ENCODE results near the gene PRDM16.
A peak's percentile ranks its signal among the peaks of the same experiment; 100 is the strongest.

Gene PRDM16

DNA sequence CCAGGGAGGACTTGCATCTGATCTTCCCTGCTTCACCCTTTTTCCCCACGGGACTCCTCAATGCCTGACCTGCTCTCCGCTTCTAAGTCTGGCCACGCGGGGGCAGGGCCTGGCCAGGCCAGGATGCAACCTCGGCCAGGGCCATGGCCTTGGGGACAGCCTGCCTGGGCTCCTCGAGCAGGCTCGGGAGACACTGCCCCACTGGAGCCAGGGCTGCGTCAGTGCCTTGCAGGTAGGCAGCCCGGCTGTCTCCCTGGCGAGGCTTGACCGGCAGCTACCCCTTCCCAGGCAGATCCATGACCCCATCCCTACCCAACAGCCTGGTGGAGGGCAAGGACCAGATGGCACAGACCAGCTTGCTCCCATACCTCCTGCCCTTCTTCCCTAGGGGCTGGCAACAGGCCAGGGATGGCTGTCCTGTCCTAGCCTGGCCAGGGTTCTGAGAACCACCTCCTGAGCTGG is 2.7 kb upstream of the PRDM16 start:
- Histone ChIP-seq H3K4me3 (ENCODE audit: low read length) (no peak overlapping the region), H3K4me2 (ENCODE audit: low read length) (no peak overlapping the region), H3K9ac (ENCODE audit: low read depth, low read length) (no peak overlapping the region), H3K4me1 (ENCODE audit: control insufficient read depth, insufficient read depth, low read length) (no peaks in the 10 kb centered on the region), H3K27me3 (ENCODE audit: control insufficient read depth, insufficient read depth, low read length) (peaks cover 25% of the 10 kb centered on the region), H3K9me3 (replicated peaks; ENCODE audit: low read length) (no peaks in the 10 kb centered on the region), H3K36me3 (ENCODE audit: insufficient read depth, low read length) (no peaks in the 10 kb centered on the region)

DNA sequence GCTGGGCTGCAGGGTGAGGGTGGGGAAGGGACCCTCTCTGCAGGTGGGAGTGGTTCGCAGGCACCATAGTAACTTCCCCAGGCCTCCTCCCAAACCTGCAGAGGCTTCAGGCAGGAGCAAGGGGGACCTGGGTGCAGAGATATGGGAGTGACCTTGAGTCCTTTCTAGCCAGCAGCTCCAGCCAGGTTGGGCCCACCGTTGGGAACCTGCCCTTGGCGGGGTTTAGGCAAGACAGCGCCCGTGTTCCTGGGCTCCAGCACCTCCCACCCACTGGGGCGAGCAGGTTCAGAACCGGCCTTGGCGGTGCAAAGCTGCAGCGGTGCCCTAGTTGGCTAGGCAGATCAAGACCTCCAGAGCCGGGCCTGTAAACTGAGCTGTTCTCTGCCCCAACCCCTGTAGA is 2.2 kb upstream of the PRDM16 start:
- no peak overlapping the region for H3K4me2 ChIP-seq (ENCODE audit: low read length)
- H3K9ac ChIP-seq (ENCODE audit: low read depth, low read length), result no peak overlapping the region
- H3K4me1 ChIP-seq (ENCODE audit: control insufficient read depth, insufficient read depth, low read length), result no peaks in the 10 kb centered on the region
- H3K4me3 ChIP-seq (ENCODE audit: low read length), result no peak overlapping the region
- H3K9me3 ChIP-seq (replicated peaks; ENCODE audit: low read length), result no peaks in the 10 kb centered on the region
- no peaks in the 10 kb centered on the region for H3K36me3 ChIP-seq (ENCODE audit: insufficient read depth, low read length)
- peaks cover 25% of the 10 kb centered on the region for H3K27me3 ChIP-seq (ENCODE audit: control insufficient read depth, insufficient read depth, low read length)

DNA sequence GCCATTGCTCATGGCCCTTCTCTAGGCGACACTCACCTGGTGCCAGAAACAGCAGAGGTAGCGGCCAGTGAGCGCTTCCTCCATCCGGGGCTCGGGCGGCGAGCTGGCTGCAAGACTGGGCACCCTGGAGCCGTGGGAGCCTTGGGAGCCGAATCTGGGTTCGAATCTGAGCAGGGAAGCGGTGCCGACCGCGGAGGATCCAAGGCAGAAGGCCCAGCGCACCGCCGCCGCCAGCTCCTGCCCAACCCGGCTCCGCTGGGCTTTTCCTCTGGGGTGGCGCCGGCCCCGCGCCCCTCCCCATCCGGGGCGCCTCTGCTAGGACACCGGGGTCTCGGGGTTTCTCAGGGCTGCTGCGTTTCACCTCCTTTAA is 1.7 kb upstream of the PRDM16 start:
- H3K9ac ChIP-seq (ENCODE audit: low read depth, low read length), result no peak overlapping the region
- no peaks in the 10 kb centered on the region for H3K36me3 ChIP-seq (ENCODE audit: insufficient read depth, low read length)
- H3K27me3 ChIP-seq (ENCODE audit: control insufficient read depth, insufficient read depth, low read length), result peaks cover 25% of the 10 kb centered on the region
- no peaks in the 10 kb centered on the region for H3K9me3 ChIP-seq (replicated peaks; ENCODE audit: low read length)
- no peak overlapping the region for H3K4me2 ChIP-seq (ENCODE audit: low read length)
- H3K4me3 ChIP-seq (ENCODE audit: low read length), result no peak overlapping the region
- H3K4me1 ChIP-seq (ENCODE audit: control insufficient read depth, insufficient read depth, low read length), result no peaks in the 10 kb centered on the region

DNA sequence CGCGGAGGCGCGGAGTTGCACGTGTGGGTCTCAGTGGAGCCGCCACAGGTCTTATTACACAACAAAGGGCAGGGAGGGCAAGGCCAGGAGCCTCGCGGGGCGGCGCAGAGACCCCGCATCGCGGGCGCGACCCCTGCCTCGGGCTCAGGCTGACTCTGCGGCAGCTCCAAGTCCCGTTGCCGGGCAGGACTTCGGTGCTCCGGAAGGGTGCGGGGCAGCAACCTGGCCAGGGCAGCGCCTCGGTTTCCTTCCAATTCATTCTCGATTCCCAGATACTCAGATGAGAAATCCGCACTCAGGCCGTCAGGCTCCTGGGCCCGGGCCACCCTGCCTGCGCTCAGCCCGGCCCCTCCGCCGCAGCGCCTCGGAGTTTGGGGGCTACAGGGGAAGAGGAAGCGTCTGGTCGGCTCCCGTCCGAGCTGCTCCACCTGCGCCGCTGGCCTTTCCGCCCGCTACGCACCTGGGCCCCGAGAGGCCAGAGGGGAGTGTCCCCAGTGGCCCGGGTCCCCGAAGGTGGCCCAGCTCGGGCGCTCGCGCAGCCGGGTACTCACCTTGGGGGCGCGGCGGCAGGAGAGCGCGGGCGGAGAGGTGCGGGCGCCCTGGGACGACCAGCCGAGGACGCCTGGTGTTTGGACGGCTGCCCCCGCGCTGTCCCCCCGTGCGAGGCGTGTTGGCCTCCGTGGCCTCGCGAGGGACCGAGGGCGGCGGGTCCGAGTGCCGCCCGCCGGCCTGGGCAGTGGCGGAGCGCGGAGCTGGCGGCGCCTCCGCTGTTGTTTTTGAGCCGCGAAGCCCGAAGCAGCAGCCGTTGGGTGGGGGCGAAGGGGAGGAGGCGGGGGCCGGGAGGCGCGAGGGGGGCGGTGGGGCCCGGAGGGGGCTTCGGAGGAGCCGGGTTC is 1.1 kb upstream of the PRDM16 start:
- Histone ChIP-seq H3K9ac (ENCODE audit: low read depth, low read length) (no peak overlapping the region), H3K9me3 (replicated peaks; ENCODE audit: low read length) (no peaks in the 10 kb centered on the region), H3K36me3 (ENCODE audit: insufficient read depth, low read length) (no peaks in the 10 kb centered on the region), H3K27me3 (ENCODE audit: control insufficient read depth, insufficient read depth, low read length) (peaks cover 25% of the 10 kb centered on the region), H3K4me1 (ENCODE audit: control insufficient read depth, insufficient read depth, low read length) (no peaks in the 10 kb centered on the region), H3K4me2 (ENCODE audit: low read length) (no peak overlapping the region), H3K4me3 (ENCODE audit: low read length) (no peak overlapping the region)

DNA sequence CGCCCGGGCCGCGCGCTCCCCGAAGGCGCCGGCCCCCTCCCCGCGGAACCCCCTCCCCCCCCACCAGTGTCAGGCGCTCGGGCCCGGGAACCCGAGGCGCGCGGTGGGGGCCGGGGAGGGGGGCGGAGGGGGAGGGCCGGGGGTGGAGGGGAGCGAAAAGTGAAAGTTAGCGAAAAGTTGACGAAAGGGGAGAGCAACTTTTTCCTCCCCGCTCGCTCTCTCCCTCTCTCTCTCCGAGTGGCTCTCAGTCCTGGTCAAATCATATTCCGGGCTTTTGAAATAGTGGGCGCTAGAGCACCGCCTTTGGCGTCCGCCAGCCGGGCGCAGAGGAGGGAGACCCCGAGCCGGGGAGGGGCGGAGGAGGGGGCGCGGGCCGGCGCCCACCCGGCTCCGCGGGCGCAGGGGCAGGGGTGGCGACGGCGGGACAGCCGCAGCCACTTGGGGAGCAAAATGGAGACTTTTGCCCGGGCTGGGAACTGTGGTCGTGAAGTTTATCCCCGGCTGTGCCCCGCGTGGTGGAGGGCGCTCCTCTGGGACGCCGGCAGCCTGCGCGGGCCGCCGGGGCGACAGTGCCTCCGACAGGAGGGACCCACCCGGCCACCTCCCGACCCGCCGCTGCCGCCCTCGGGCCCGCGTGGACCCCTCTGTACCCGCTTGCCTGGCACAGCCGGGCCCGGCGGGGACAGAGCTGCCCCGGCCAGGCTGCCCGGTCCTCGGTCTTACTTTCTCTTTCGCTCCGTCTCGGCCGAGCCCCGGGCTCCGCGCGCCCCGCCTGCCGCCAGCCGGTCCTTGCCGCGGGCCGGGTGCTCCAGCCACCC is 697 bp downstream of the PRDM16 start:
- Histone ChIP-seq H3K4me1 (ENCODE audit: control insufficient read depth, insufficient read depth, low read length) (no peaks in the 10 kb centered on the region), H3K36me3 (ENCODE audit: insufficient read depth, low read length) (no peaks in the 10 kb centered on the region), H3K27me3 (ENCODE audit: control insufficient read depth, insufficient read depth, low read length) (peaks cover 10% of the 10 kb centered on the region), H3K9me3 (replicated peaks; ENCODE audit: low read length) (no peaks in the 10 kb centered on the region), H3K9ac (ENCODE audit: low read depth, low read length) (peak overlapping the region; percentile 58), H3K4me2 (ENCODE audit: low read length) (peak overlapping the region; percentile 87), H3K4me3 (ENCODE audit: low read length) (peak overlapping the region; percentile 75)

- H3K9ac ChIP-seq (ENCODE audit: low read depth, low read length), result peak overlapping the region; percentile 58
- H3K36me3 ChIP-seq (ENCODE audit: insufficient read depth, low read length), result no peaks in the 10 kb centered on the region
- H3K27me3 ChIP-seq (ENCODE audit: control insufficient read depth, insufficient read depth, low read length), result peaks cover 7% of the 10 kb centered on the region
Observed at GRCh38 chr1:3070309-3070643, 1.3 kb downstream of the PRDM16 start.

GRCh38 chr1:3070644-3071564 is 1.9 kb downstream of the PRDM16 start:
- no peaks in the 10 kb centered on the region for H3K36me3 ChIP-seq (ENCODE audit: insufficient read depth, low read length)
- H3K9ac ChIP-seq (ENCODE audit: low read depth, low read length), result no peak overlapping the region
- H3K4me1 ChIP-seq (ENCODE audit: control insufficient read depth, insufficient read depth, low read length), result no peaks in the 10 kb centered on the region
- peak overlapping the region; percentile 87 for H3K4me2 ChIP-seq (ENCODE audit: low read length)
- H3K4me3 ChIP-seq (ENCODE audit: low read length), result peak overlapping the region; percentile 75
- H3K9me3 ChIP-seq (replicated peaks; ENCODE audit: low read length), result no peaks in the 10 kb centered on the region
- H3K27me3 ChIP-seq (ENCODE audit: control insufficient read depth, insufficient read depth, low read length), result peaks cover 7% of the 10 kb centered on the region

More at GRCh38 chr1:3070309-3070643, 1.3 kb downstream of the PRDM16 start:
- Histone ChIP-seq H3K9me3 (replicated peaks; ENCODE audit: low read length) (no peaks in the 10 kb centered on the region), H3K4me1 (ENCODE audit: control insufficient read depth, insufficient read depth, low read length) (no peaks in the 10 kb centered on the region), H3K4me3 (ENCODE audit: low read length) (peak overlapping the region; percentile 75), H3K4me2 (ENCODE audit: low read length) (peak overlapping the region; percentile 87)

- H3K4me3 ChIP-seq (ENCODE audit: low read length), result no peak overlapping the region
- H3K9me3 ChIP-seq (replicated peaks; ENCODE audit: low read length), result no peaks in the 10 kb centered on the region
- H3K27me3 ChIP-seq (ENCODE audit: control insufficient read depth, insufficient read depth, low read length), result peaks cover 7% of the 10 kb centered on the region
- no peak overlapping the region for H3K4me2 ChIP-seq (ENCODE audit: low read length)
- no peak overlapping the region for H3K9ac ChIP-seq (ENCODE audit: low read depth, low read length)
- no peaks in the 10 kb centered on the region for H3K4me1 ChIP-seq (ENCODE audit: control insufficient read depth, insufficient read depth, low read length)
- H3K36me3 ChIP-seq (ENCODE audit: insufficient read depth, low read length), result no peaks in the 10 kb centered on the region
Observed at GRCh38 chr1:3071565-3072390, 2.8 kb downstream of the PRDM16 start.

GRCh38 chr1:3072391-3073185 is 3.6 kb downstream of the PRDM16 start:
- Histone ChIP-seq H3K9ac (ENCODE audit: low read depth, low read length) (no peak overlapping the region), H3K4me3 (ENCODE audit: low read length) (no peak overlapping the region), H3K27me3 (ENCODE audit: control insufficient read depth, insufficient read depth, low read length) (peaks cover 6% of the 10 kb centered on the region), H3K4me2 (ENCODE audit: low read length) (no peak overlapping the region), H3K4me1 (ENCODE audit: control insufficient read depth, insufficient read depth, low read length) (no peaks in the 10 kb centered on the region), H3K9me3 (replicated peaks; ENCODE audit: low read length) (no peaks in the 10 kb centered on the region), H3K36me3 (ENCODE audit: insufficient read depth, low read length) (no peaks in the 10 kb centered on the region)

- no peak overlapping the region for H3K9ac ChIP-seq (ENCODE audit: low read depth, low read length)
- no peak overlapping the region for H3K4me3 ChIP-seq (ENCODE audit: low read length)
- peaks cover under 1% of the 10 kb centered on the region for H3K27me3 ChIP-seq (ENCODE audit: control insufficient read depth, insufficient read depth, low read length)
- H3K36me3 ChIP-seq (ENCODE audit: insufficient read depth, low read length), result no peaks in the 10 kb centered on the region
- no peak overlapping the region for H3K4me2 ChIP-seq (ENCODE audit: low read length)
- H3K9me3 ChIP-seq (replicated peaks; ENCODE audit: low read length), result no peaks in the 10 kb centered on the region
- H3K4me1 ChIP-seq (ENCODE audit: control insufficient read depth, insufficient read depth, low read length), result no peaks in the 10 kb centered on the region
Observed at GRCh38 chr1:3073186-3073488, 4.1 kb downstream of the PRDM16 start.

Measured in skeletal muscle satellite cell (primary cell).